Right cardiac atrium (tissue), 5 donors: Measurements from ENCODE around the gene DENND1A. TPM values are rescaled to one million over a fixed set of nuclear protein-coding genes. Genes with fewer than 3 reads are reported as not detected.

Source experiments
- ATAC-seq, 2 donors: fragments of 200-7000 bp; cut with Tn5 transposase; one replicate each; pipeline versions ENCODE4 v1.8.0 to v1.9.1; 2020; ENCODE audit warnings: moderate library complexity in 2 of 2, mild to moderate bottlenecking in 1 of 2
- DNase-seq, 3 donors: peaks; one replicate each; pipeline ENCODE4 v3.0.0-alpha.2; 2020
- H3K27ac ChIP-seq: one replicate; pipeline ENCODE4 v1.5.1; 2013; ENCODE audit warnings: mild to moderate bottlenecking, low read length, control low read depth, moderate library complexity
- H3K27me3 ChIP-seq: one replicate; pipeline ENCODE4 v1.6.1; 2013; ENCODE audit not compliant: control insufficient read depth, insufficient read depth
- H3K4me1 ChIP-seq: one replicate; pipeline ENCODE4 v1.6.1; 2013; ENCODE audit warnings: low read length; ENCODE audit not compliant: control insufficient read depth, insufficient read depth
- H3K4me3 ChIP-seq: one replicate; pipeline ENCODE4 v1.5.1; 2013; ENCODE audit warnings: low read length, control low read depth
- H3K9me3 ChIP-seq: one replicate; pipeline ENCODE4 v1.6.1; 2013; ENCODE audit warnings: low read length; ENCODE audit not compliant: control insufficient read depth
- WGBS: extraction: QIAGEN DNeasy Blood & Tissue Kit; methylation state at CpG from one replicate; pipeline ENCODE4 v1.1.7; 2013; 5-methylcytosine and 5-hydroxymethylcytosine counted together
- intact Hi-C, 4 donors: fragments of 100-400 bp; cut with DNase I; formaldehyde crosslinking; loops; one replicate each; pipeline versions ENCODE4 v1.11.0 to v1.14.0; 2022 to 2023
- polyA plus RNA-seq: library from polyadenylated mRNA; stranded (reverse); fragments of 200-250 nt; gene quantifications from one replicate; pipeline ENCODE4 v1.2.3, GENCODE V29; 2013
- total RNA-seq, 4 donors: library from RNA; stranded (reverse); fragmentation: NEBNext Ultra II Directional; extraction: Animal tissue kit (Norgen Biotek cat#: 25700); gene quantifications; one replicate each; pipeline ENCODE4 v1.2.1, GENCODE V29; 2021
- donor health status: healthy with polysubstance abuse.
- donor health status: DM: no; HTN: yes; CAD: no.
- donor health status: DM: no; HTN: no; CAD: no.
- donor health status: DM: no; HTN: yes; CAD: no; lungs with severe emphysema.
- donor health status: DM: yes; HTN: yes; CAD: no.

DENND1A gene
- total and polyA plus RNA-seq, 5 donors: 11.4 to 19.3 (median 17.4) TPM

GRCh38 chr9:123389698-123390097, 540.2 kb downstream of the DENND1A start:
- Histone ChIP-seq H3K9me3 (no peaks in the 10 kb centered on the region), H3K4me3 (no peak overlapping the region), H3K4me1 (no peaks in the 10 kb centered on the region), H3K27ac (no peak overlapping the region), H3K27me3 (no peaks in the 10 kb centered on the region)
- ATAC-seq: no peak
- intact Hi-C loops: no loop called here
- 73% methylated on average over 12 of the region's 12 CpGs for WGBS
- DNase-seq: peak in 1 of 3 donors; percentile 28

DNA sequence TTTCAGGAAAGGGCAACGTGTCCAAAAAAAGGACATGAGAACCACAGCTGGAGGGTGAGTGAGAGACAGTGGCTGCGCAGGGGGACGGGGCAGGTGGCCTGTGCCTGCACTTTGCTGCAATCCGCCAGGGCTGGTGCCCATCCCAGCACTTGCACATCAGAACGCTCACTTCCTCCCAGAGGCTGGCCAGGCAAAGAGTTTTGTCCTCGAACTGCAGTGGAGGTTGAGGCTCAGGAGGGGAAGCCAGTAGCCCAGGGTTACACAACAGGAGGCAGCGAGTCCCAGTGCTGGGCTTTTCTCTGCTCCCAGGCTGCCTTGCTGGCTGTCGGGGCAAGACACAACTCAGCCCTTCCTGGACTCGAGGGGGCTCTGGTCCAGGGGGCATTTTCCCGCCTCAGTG, 540.9 kb downstream of the DENND1A start:
- ATAC-seq (no peak), DNase-seq (peak in 1 of 3 donors; percentile 20)
- Histone ChIP-seq H3K27ac (no peak overlapping the region), H3K27me3 (no peaks in the 10 kb centered on the region), H3K4me3 (no peak overlapping the region), H3K9me3 (no peaks in the 10 kb centered on the region), H3K4me1 (no peaks in the 10 kb centered on the region)
- 76% methylated on average over 10 of the region's 10 CpGs for WGBS
- intact Hi-C loops: no loop called here

DNA sequence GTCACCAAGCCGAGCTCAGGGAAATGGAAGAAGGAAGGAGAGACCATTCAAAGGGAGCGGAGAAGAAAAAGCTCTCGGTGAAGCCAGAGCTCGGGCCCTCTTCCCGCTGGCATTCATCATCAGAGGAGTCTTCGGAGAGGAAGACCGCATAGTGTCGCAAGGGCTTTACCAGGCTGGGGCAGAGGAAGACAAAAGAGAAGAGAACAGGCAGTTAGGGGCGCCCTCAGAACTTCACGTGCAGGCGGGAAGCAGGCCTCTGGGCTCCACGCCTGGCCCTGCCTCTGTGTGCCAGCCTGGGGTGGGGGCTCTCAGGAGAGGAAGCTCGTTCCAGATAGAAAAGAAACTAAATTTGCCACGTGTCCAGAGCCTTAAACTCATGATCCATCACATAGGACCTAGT, 542.2 kb downstream of the DENND1A start:
- WGBS: 72% methylated on average over 14 of the region's 14 CpGs
- no peaks in the 10 kb centered on the region for H3K4me1 ChIP-seq
- no peak overlapping the region for H3K27ac ChIP-seq
- H3K9me3 ChIP-seq: no peaks in the 10 kb centered on the region
- no peak for ATAC-seq
- H3K4me3 ChIP-seq: no peak overlapping the region
- intact Hi-C loops: no loop called here
- no peaks in the 10 kb centered on the region for H3K27me3 ChIP-seq
- peak in 1 of 3 donors; percentile 32 for DNase-seq

DNA sequence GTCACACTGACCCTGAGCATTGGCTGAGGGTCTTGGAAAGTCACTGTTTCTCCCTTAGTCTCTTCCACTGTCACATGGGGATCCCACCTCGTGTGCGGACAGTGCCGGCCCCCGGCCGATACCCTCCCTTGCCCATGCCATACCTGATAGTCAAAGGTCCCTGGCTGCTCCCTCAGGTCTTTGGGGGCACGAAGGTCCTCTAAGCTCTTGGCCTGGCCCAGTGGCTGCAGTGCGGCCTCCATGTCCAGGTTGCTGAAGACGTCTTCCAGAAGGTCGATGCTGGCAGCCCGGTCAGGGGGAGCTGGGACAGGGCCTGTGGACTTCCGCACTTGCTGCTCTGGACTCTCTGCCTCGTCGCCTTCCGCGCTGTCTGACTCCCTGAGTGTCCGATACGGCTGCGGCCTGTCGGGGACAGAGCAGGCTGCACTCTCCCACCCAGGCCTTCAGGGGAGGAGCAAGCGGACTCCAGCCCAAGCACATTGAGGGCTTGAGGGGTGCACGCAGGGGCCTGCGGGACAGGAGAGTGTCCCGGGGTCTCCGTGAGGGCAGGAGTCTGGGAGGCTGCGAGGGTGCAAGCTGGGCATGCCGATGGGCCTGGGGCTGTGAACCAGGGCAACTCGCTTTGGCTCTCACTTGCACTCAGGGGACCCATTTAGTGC, 546.3 kb downstream of the DENND1A start:
- Histone ChIP-seq H3K27me3 (no peaks in the 10 kb centered on the region), H3K9me3 (no peaks in the 10 kb centered on the region), H3K27ac (no peak overlapping the region), H3K4me3 (no peak overlapping the region), H3K4me1 (no peaks in the 10 kb centered on the region)
- ATAC-seq (no peak), DNase-seq (peak in 2 of 3 donors; percentile 52 to 58)
- intact Hi-C loops: no loop called here
- WGBS: 87% methylated on average over 27 of the region's 27 CpGs

DNA sequence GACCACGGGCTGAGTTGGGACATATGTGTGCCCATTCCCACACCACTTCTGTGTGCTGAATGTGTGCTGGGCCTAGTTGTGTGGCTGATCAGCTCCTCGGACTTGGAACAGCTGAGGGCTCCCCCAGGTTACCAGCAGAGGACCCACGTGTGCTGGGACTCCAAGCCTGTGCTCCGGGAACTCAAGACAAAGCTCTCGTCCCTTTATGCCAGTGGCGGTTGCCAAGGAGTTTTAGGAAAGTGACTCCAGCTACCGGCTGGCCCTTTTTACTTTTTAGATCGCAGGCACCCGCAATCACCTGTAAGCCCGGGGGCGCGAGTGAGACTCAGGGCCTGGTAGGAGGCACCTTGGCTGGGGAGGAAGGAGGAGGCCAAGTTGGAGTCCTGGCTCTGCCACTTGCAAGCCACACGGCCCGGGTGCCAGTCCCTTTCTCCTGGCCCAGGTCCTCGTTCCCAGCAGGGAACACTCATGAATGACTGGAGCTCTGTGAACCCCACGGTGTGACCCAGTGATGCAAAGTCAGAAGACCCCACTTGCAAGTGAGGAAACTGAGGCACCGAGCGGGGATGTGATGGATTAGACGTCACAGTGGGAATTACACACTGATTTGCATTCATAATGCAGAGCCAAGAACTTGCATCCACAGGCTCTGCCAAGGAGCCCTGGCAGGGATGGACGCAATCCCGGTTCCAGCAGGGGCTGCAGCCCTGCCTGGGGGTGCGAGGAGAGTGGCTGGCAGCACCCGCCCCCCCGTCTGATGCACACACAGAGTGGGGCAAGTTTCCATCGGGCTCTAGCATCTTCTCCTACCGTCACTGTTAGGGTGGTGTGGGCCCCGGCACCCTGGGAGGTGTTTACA, 547.0 kb downstream of the DENND1A start:
- no peaks in the 10 kb centered on the region for H3K27me3 ChIP-seq
- H3K9me3 ChIP-seq: no peaks in the 10 kb centered on the region
- ATAC-seq: no peak
- DNase-seq: peak in 2 of 3 donors; percentile 31 to 39
- intact Hi-C loops: no loop called here
- no peaks in the 10 kb centered on the region for H3K4me1 ChIP-seq
- H3K4me3 ChIP-seq: no peak overlapping the region
- no peak overlapping the region for H3K27ac ChIP-seq
- WGBS: 92% methylated on average over 27 of the region's 27 CpGs

DNA sequence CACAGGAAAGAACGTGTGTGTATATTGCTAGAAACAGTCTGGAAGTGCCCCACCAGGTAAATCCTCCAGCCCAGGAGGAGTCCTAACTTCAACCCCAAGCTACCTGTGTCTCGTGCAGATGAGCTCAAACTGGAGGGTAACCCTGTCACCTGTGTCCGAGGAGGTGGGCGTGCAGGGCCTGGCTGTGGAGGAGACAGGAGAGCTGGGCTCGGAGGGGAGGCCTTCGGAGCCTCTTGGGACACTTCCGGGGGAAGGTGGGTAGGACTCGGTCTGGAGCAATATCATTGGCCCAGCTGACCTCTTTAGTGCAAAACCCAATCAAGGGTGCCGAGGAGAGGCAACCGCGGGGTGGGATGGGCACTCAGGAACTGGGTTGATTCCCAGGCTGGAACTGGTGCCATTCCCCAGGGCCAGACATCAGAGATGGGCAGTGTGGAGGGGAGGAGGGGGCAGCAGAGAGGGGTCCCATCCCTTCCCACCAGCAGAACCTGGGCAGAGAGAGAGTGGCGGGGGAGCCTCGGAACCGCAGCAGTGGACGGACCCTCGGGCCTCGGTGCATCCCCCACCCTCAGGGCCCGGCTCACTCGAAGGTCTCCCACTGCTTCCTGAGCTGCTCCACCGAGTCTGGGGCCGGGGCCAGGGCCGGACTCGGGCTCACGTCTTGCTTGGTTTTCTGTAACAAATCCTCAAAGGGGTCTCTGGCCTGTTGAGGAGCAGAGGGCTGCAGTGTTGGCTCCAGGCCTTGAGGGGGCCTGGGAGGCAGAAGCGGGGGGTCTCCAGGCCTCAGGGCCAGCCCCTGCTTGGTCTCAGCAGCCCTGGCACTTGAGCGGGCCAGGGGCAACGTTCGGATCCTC, 548.8 kb downstream of the DENND1A start:
- ATAC-seq: no peak
- no peaks in the 10 kb centered on the region for H3K9me3 ChIP-seq
- intact Hi-C loops: no loop called here

DNA sequence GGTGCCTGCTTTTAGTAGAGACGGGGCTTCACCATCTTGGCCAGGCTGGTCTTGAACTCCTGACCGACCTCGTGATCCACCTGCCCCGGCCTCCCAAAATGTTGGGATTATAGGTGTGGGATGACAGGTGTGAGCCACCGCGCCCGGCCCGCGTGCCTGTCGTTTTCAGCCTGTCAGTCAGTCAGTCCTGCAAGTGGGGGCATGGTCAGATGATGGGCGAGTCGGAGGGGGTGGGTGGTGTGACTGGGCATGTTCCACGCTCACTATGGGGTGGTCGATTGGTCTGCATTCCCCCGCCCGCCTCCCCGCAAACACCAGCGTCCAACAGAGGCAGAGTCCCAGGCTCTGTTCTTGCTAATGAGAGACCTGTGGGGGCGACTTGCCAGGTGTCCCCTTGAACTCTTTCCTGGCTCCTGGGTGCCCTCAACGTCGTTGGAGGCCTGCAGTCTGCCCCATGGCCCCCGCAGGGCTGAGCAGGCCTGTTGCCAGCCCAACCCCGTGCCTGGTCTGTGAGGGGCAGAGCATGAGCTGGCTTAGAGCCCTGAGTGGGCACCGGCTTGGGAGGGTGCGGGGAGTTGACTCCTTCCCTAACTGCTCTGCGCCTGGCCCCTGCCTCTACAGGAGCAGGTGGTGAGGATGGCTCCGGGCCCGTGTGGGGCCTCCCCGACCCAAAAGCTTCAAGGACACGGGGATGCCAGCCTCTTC, 550.8 kb downstream of the DENND1A start:
- no peak for ATAC-seq
- Histone ChIP-seq H3K4me3 (no peak overlapping the region), H3K27ac (no peak overlapping the region), H3K4me1 (no peaks in the 10 kb centered on the region), H3K9me3 (no peaks in the 10 kb centered on the region), H3K27me3 (no peaks in the 10 kb centered on the region)
- WGBS: 88% methylated on average over 30 of the region's 30 CpGs
- peak in 2 of 3 donors; percentile 43 to 55 for DNase-seq
- intact Hi-C loops: no loop called here

More for the DNA sequence above, 548.8 kb downstream of the DENND1A start:
- DNase-seq: peak in 2 of 3 donors; percentile 29 to 42
- WGBS: 87% methylated on average over 28 of the region's 28 CpGs
- H3K27ac ChIP-seq: no peak overlapping the region
- H3K27me3 ChIP-seq: no peaks in the 10 kb centered on the region
- no peak overlapping the region for H3K4me3 ChIP-seq
- no peaks in the 10 kb centered on the region for H3K4me1 ChIP-seq

DNA sequence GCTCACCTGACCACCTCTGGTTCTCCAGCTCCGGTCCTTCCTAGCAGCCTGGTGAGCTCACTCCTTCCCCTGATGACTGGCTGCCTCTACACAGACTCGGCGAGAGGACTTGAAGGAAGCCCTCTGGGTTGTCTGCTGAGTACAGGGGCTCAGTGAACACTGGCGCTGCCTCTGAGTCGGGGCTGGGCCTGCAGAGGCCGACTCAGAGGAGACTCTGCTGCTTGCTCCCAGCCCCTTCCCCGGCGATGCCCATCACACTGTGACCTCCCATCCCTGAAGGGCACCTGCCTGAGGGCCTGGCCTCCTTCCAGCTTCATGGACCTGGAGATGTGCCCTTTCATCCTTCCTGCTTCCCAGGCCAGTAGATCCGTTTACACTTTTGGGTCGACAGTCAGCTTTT, 551.9 kb downstream of the DENND1A start:
- DNase-seq (peak in 2 of 3 donors; percentile 49 to 65), ATAC-seq (no peak)
- intact Hi-C loops: no loop called here
- H3K4me1 ChIP-seq: peaks cover 3% of the 10 kb centered on the region
- 61% methylated on average over 10 of the region's 10 CpGs for WGBS
- no peaks in the 10 kb centered on the region for H3K27me3 ChIP-seq
- no peak overlapping the region for H3K4me3 ChIP-seq
- H3K27ac ChIP-seq: no peak overlapping the region
- H3K9me3 ChIP-seq: no peaks in the 10 kb centered on the region

- Histone ChIP-seq H3K27ac (no peak overlapping the region), H3K4me3 (no peak overlapping the region), H3K9me3 (no peaks in the 10 kb centered on the region), H3K4me1 (peaks cover 3% of the 10 kb centered on the region), H3K27me3 (no peaks in the 10 kb centered on the region)
- DNase-seq (peak in 1 of 3 donors; percentile 36), ATAC-seq (peak; percentile 4 to 23)
- intact Hi-C loops: no loop called here
- 72% methylated on average over 21 of the region's 21 CpGs for WGBS
These were observed 552.5 kb downstream of the DENND1A start for GRCh38 chr9:123377211-123377971.
